Neural progenitor cell (in vitro differentiated cells): ENCODE data around the gene ADCY5.

ENCODE experiments used
- CTCF ChIP-seq: fragments of 200-600 bp; sonication (generic); IDR thresholded peaks from 2 replicates; pipeline ENCODE4 v1.5.1; 2017; ENCODE audit warnings: antibody characterized with exemption, mild to moderate bottlenecking
- EZH2 ChIP-seq: fragments of 200-600 bp; sonication (generic); IDR thresholded peaks from 2 replicates; pipeline ENCODE4 v1.6.1; 2017; ENCODE audit warnings: antibody characterized with exemption, mild to moderate bottlenecking, moderate library complexity
- EZH2phosphoT487 ChIP-seq: fragments of 200-600 bp; sonication (generic); IDR thresholded peaks from 2 replicates; pipeline ENCODE4 v1.6.1; 2017; ENCODE audit warnings: antibody characterized with exemption

- TF ChIP-seq CTCF = no peak
- TF ChIP-seq EZH2 = no peak
- no peak for TF ChIP-seq EZH2phosphoT487
These were observed 119.1 kb downstream of the ADCY5 start for GRCh38 chr3:123329636-123330340.
